ENCODE data around the gene TMEM220.

DNA sequence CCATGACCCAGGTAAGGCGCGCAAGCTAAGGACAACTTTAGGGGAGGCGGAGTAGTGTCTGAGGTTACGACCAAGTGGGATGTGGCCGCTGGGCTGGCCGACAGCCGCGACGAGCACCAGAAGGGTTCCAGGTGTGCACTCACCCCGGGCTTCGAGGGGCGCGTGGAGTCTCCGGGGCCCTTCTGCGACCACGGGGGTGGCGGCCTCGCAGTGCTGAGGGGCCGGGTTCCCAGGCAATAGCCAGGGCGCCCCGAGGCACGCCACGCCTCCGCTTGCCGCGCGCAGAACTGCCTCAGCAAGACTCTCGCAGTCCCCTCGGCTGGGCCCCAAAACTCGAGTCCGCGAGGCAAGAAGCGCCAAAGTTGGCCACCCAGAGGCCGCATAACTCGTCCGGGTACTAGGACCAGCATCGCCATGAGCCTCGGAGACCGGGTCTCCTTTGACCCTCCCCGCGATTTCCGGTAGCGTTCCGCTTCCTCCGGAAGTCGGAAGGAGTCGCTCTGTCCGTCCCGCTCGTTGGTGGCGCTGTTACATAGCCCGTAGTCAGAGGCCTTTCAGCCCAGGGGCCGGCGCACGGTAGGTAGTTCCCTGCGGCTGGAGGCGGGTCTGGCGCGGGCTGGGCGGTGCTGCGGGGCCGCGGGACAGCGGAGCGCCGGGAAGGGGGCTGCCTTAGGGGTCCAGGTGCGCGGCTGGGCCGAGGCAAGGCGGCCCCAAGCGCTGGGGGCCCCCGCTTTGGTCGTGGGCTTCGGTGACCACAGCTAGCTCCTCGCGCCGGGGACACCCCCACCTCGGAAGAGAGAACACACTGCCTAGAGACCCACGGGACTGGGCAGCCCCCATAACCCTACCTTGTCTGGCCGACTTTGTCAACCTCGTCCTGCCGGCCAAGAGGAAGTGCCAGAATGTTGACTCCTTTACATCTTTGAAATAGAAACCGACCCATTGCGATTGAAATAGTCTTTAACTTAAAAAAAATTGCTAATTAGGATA lies 32.4 kb downstream of the TMEM220 start, which contains the start of the genes ADPRM and SCO1:
- TF ChIP-seq EP300 (IDR thresholded peaks at IDR 0.05): no peak
- TF ChIP-seq, protein P1, sequence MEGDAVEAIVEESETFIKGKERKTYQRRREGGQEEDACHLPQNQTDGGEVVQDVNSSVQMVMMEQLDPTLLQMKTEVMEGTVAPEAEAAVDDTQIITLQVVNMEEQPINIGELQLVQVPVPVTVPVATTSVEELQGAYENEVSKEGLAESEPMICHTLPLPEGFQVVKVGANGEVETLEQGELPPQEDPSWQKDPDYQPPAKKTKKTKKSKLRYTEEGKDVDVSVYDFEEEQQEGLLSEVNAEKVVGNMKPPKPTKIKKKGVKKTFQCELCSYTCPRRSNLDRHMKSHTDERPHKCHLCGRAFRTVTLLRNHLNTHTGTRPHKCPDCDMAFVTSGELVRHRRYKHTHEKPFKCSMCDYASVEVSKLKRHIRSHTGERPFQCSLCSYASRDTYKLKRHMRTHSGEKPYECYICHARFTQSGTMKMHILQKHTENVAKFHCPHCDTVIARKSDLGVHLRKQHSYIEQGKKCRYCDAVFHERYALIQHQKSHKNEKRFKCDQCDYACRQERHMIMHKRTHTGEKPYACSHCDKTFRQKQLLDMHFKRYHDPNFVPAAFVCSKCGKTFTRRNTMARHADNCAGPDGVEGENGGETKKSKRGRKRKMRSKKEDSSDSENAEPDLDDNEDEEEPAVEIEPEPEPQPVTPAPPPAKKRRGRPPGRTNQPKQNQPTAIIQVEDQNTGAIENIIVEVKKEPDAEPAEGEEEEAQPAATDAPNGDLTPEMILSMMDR (IDR thresholded peaks at IDR 0.05): peak; percentile 17 to 53 (median 30)
